HepG2 (cell line): ENCODE data around the gene SFT2D1. TPM values are rescaled to one million over a fixed set of nuclear protein-coding genes. Genes with fewer than 3 reads are reported as not detected.

Source experiments
- ATAC-seq: fragments of 200-7000 bp; cut with Tn5 transposase; 3 replicates; pipeline ENCODE4 v1.9.1; 2020; ENCODE audit warnings: mild to moderate bottlenecking, moderate library complexity
- BruUV-seq: library from RNA; stranded (reverse); fragments of 400-500 nt; replicated peaks from 2 replicates; lab custom pipeline; 2021; lab: Mats Ljungman, UMichigan
- CTCF ChIA-PET: fragments of 300-600 bp; formaldehyde crosslinking; extraction: SDS; loops from one replicate; lab custom pipeline; 2021; ENCODE audit warnings: low total read pairs, inconsistent platforms, low intra/inter-chr PET ratio; lab: Yijun Ruan, JAX
- POLR2A ChIA-PET: fragments of 350-600 bp; sonication (Branson Sonifier 250); formaldehyde crosslinking; loops from one replicate; lab custom pipeline; 2020; ENCODE audit warnings: antibody characterized with exemption, inconsistent platforms; lab: Yijun Ruan, JAX
- DNase-seq: peaks from one replicate; pipeline ENCODE4 v3.0.0-alpha.2; 2015; ENCODE audit warnings: low spot score
- FAIRE-seq: peaks from 3 replicates; lab custom pipeline; 2011; peaks lifted over from hg19 to GRCh38; lab: Jason Lieb, UNC
- H2AFZ ChIP-seq: one replicate; pipeline ENCODE4 v1.6.1; 2011; ENCODE audit warnings: low read length, inconsistent platforms
- H3K27ac ChIP-seq: fragments of 300-600 bp; 3 replicates; pipeline ENCODE4 v1.8.0; 2011; ENCODE audit warnings: mixed run types, mild to moderate bottlenecking, mixed read lengths, low read length, inconsistent platforms; ENCODE audit not compliant: insufficient read depth; ENCODE audit errors: extremely low read length
- H3K27me3 ChIP-seq, 2 experiments: fragments of 200-600 bp in 1 of 2; 2 replicates in 1 of 2; 3 replicates in 1 of 2; pipeline versions ENCODE4 v1.6.0 to v1.8.0; 2011; ENCODE audit warnings: low read length in 2 of 2, mild to moderate bottlenecking in 2 of 2, moderate library complexity in 2 of 2, inconsistent platforms in 1 of 2; ENCODE audit not compliant: insufficient read depth in 2 of 2, control insufficient read depth in 1 of 2
- H3K36me3 ChIP-seq, 2 experiments: fragments of 200-600 bp in 1 of 2; replicated peaks in 1 of 2; 2 replicates in 1 of 2; 3 replicates in 1 of 2; pipeline versions ENCODE4 v1.5.1 to v1.8.0; 2011; ENCODE audit warnings: low read length in 2 of 2, inconsistent platforms in 1 of 2; ENCODE audit not compliant: insufficient read depth in 2 of 2, control insufficient read depth in 1 of 2
- H3K4me1 ChIP-seq: 2 replicates; pipeline ENCODE4 v1.5.1; 2012; ENCODE audit warnings: low read length, inconsistent platforms; ENCODE audit not compliant: insufficient read depth
- H3K4me2 ChIP-seq: 2 replicates; pipeline ENCODE4 v1.6.0; 2011; ENCODE audit warnings: low read depth, low read length, inconsistent platforms
- H3K4me3 ChIP-seq, 3 experiments: fragments of 200-600 bp in 1 of 3; sonication (generic), shearing (Covaris generic) in 1 of 3; replicated peaks in 1 of 3; 2 replicates each; pipeline ENCODE4 v1.5.1; 2011 to 2016; ENCODE audit warnings: low read length in 3 of 3, inconsistent platforms in 2 of 3, low read depth in 2 of 3, mild to moderate bottlenecking in 2 of 3, control low read depth in 1 of 3, mixed read lengths in 1 of 3; ENCODE audit not compliant: insufficient read depth in 1 of 3
- H3K79me2 ChIP-seq: one replicate; pipeline ENCODE4 v1.6.1; 2011; ENCODE audit warnings: low read length, inconsistent platforms; ENCODE audit not compliant: insufficient read depth
- H3K9ac ChIP-seq: 2 replicates; pipeline ENCODE4 v1.6.0; 2011; ENCODE audit warnings: mild to moderate bottlenecking, low read depth, low read length, inconsistent platforms; ENCODE audit not compliant: insufficient read depth
- H3K9me3 ChIP-seq: 2 replicates; pipeline ENCODE4 v1.5.1; 2012; ENCODE audit warnings: mild to moderate bottlenecking, low read length
- H4K20me1 ChIP-seq: 2 replicates; pipeline ENCODE4 v1.6.0; 2011; ENCODE audit warnings: inconsistent platforms, mild to moderate bottlenecking, low read length, moderate library complexity; ENCODE audit not compliant: insufficient read depth
- ETV5 ChIP-seq: IDR thresholded peaks from 2 replicates; pipeline ENCODE4 v1.6.1; 2018; ENCODE audit warnings: missing biosample characterization, missing genetic modification reagents, inconsistent platforms, borderline replicate concordance
- IRF1 ChIP-seq: sonication (generic); formaldehyde crosslinking; IDR thresholded peaks from 2 replicates; pipeline ENCODE4 v1.4.0; 2020; ENCODE audit warnings: low read depth, mild to moderate bottlenecking, missing genetic modification reagents
- KDM1A ChIP-seq: IDR thresholded peaks from 2 replicates; pipeline ENCODE4 v1.6.1; 2016; ENCODE audit warnings: missing compliant biosample characterization
- KLF6 ChIP-seq: IDR thresholded peaks from 2 replicates; pipeline ENCODE4 v1.8.0; 2016; ENCODE audit warnings: missing biosample characterization, missing genetic modification reagents
- PHF8 ChIP-seq: sonication (generic); formaldehyde crosslinking; IDR thresholded peaks from 2 replicates; pipeline ENCODE4 v1.5.0; 2020; ENCODE audit warnings: missing genetic modification reagents
- RFXANK ChIP-seq: IDR thresholded peaks from 2 replicates; pipeline ENCODE4 v1.6.1; 2016
- RFXAP ChIP-seq: sonication (generic); formaldehyde crosslinking; IDR thresholded peaks from 2 replicates; pipeline ENCODE4 v1.4.0; 2020; ENCODE audit warnings: missing genetic modification reagents, borderline replicate concordance
- SNAPC5 ChIP-seq: sonication (generic); formaldehyde crosslinking; IDR thresholded peaks from 2 replicates; pipeline ENCODE4 v1.8.1; 2023; ENCODE audit warnings: mild to moderate bottlenecking, missing genetic modification reagents, borderline replicate concordance
- SP140L ChIP-seq: sonication (generic); formaldehyde crosslinking; IDR thresholded peaks from 2 replicates; pipeline ENCODE4 v1.4.0; 2020; ENCODE audit warnings: missing genetic modification reagents, borderline replicate concordance
- ZC3H4 ChIP-seq: sonication (generic); formaldehyde crosslinking; IDR thresholded peaks from 2 replicates; pipeline ENCODE4 v1.4.0; 2020; ENCODE audit warnings: missing genetic modification reagents, borderline replicate concordance
- ZNF430 ChIP-seq: sonication (generic); formaldehyde crosslinking; IDR thresholded peaks from 2 replicates; pipeline ENCODE4 v1.9.0; 2021; ENCODE audit warnings: mild to moderate bottlenecking, missing genetic modification reagents
- ZSCAN20 ChIP-seq: sonication (generic); formaldehyde crosslinking; IDR thresholded peaks from 2 replicates; pipeline ENCODE4 v1.4.0; 2020; ENCODE audit warnings: missing genetic modification reagents, mild to moderate bottlenecking, borderline replicate concordance
- WGBS: methylation state at CpG from one replicate; pipeline ENCODE4 v1.1.6; 2017; ENCODE audit warnings: low lambda C conversion rate; 5-methylcytosine and 5-hydroxymethylcytosine counted together
- in situ Hi-C: cut with HindIII; loops from 2 replicates; pipeline ENCODE4 v1.10.0; 2017; ENCODE audit warnings: low pct_unique_long_range_greater_than_20kb; ENCODE audit not compliant: extremely low pct_ligation_motif_present
- intact Hi-C: fragments of 100-400 bp; cut with micrococcal nuclease; formaldehyde crosslinking; loops from one replicate; pipeline ENCODE4 v1.10.0; 2022; ENCODE audit not compliant: unreplicated experiment
- polyA plus RNA-seq, 8 experiments: library from polyadenylated mRNA; depleted of rRNA in 3 of 8; stranded (reverse) in 7 of 8; unstranded in 1 of 8; fragments of >200 nt; fragmentation: Illumina TruSeq in 4 of 8; extraction: Trizol in 4 of 8; gene quantifications; 2 replicates each; pipeline versions ENCODE4 v1.2.1 to v1.2.3, GENCODE V29; 2011 to 2016; ENCODE audit warnings: low read depth in 4 of 8, missing spikeins in 1 of 8, mixed read lengths in 1 of 8; ENCODE audit not compliant: insufficient read depth in 1 of 8
- total RNA-seq, 5 experiments: library from RNA; depleted of rRNA; stranded (reverse); fragments of >200 nt; fragmentation: Illumina TruSeq; extraction: Trizol; gene quantifications; 2 replicates each; pipeline ENCODE4 v1.2.3, GENCODE V29; 2016; ENCODE audit warnings: low read depth in 1 of 5
- TF ChIP-seq, protein P1 (sequence below), 2 experiments: sonication (generic) in 1 of 2; formaldehyde crosslinking in 1 of 2; IDR thresholded peaks; 2 replicates each; pipeline versions ENCODE4 v1.4.0 to v1.6.1; 2018 to 2020; ENCODE audit warnings: missing genetic modification reagents in 2 of 2, borderline replicate concordance in 1 of 2, low read depth in 1 of 2, mild to moderate bottlenecking in 1 of 2, missing biosample characterization in 1 of 2
- TF ChIP-seq, protein P2 (sequence below): sonication (generic); formaldehyde crosslinking; IDR thresholded peaks from 2 replicates; pipeline ENCODE4 v1.4.0; 2020; ENCODE audit warnings: missing genetic modification reagents

The SFT2D1 gene
- total and polyA plus RNA-seq, 2 of the 13 experiments (the other 11 are each of a cell fraction or from before 2014, with no cell fraction given) = 115 to 147 TPM

DNA sequence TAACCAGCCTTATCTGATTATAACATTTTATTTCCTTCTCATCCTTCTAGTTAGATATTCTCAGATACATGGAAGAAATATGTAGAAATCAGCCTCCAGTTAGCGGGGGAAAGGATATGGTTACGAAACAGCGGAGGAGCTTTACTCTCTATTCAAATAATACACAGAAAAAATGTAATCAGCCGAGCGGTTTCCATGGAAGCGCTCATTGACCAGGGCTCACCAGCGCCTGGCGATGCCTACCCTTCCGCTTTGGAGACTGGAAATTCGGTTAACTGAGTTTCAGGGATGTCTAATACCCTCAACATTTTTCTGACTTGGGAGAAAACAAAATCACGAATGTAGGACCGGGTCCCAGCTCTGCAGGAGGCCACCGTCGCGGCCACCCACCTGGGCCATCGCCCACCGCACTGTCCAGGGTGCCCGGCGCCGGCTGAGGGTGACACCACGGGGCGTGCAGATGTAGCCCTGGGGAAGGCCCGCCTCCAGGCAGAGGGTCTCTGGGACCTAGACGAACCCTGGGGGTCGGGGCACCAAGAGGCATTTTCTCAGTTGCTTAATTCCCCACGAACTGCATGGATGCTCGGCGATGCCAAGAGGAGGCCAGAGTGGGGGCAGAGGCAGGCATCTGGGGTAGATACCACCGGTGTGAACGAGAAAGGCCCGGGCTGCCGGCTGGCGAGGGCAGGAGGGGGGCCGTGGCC is 35.8 kb downstream of the SFT2D1 start (continued):
- TF ChIP-seq RFXAP (CRISPR knock-in tag) (no peak), SNAPC5 (CRISPR knock-in tag) (no peak), ZC3H4 (CRISPR knock-in tag) (no peak), ZNF430 (no peak), ETV5 (peak; percentile 32; the same call in 1 of the 2 replicates)
- TF ChIP-seq, protein P1, sequence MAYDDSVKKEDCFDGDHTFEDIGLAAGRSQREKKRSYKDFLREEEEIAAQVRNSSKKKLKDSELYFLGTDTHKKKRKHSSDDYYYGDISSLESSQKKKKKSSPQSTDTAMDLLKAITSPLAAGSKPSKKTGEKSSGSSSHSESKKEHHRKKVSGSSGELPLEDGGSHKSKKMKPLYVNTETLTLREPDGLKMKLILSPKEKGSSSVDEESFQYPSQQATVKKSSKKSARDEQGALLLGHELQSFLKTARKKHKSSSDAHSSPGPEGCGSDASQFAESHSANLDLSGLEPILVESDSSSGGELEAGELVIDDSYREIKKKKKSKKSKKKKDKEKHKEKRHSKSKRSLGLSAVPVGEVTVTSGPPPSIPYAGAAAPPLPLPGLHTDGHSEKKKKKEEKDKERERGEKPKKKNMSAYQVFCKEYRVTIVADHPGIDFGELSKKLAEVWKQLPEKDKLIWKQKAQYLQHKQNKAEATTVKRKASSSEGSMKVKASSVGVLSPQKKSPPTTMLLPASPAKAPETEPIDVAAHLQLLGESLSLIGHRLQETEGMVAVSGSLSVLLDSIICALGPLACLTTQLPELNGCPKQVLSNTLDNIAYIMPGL (CRISPR knock-in tag; IDR thresholded peaks at IDR 0.05; ENCODE audit: borderline replicate concordance in 1 of 2, low read depth in 1 of 2) = no peak

- Histone ChIP-seq H3K4me3 (0 out of 6 replicates have a peak overlapping the region, but pooled peaks of 1 of the 3 experiments have one; percentile 11), H3K36me3 (no peaks in the 10 kb centered on the region), H3K4me2 (peak overlapping the region; percentile 45), H3K9me3 (no peaks in the 10 kb centered on the region), H3K27ac (no peak overlapping the region), H3K9ac (no peak overlapping the region), H4K20me1 (no peaks in the 10 kb centered on the region), H3K79me2 (no peaks in the 10 kb centered on the region), H3K27me3 (peaks cover 13 to 56% of the 10 kb centered on the region in 2 experiments; a peak in 4 of 5 replicates), H2AFZ (no peak overlapping the region), H3K4me1 (peaks cover 44% of the 10 kb centered on the region)
- BruUV-seq = no TSS peak
- ChIA-PET CTCF (no interaction called here), POLR2A (interaction anchor here (0.9 kb wide), 1 partner anchor 37 kb away, joined by 3 read pairs; no protein-coding TSS in a partner anchor)
- FAIRE-seq (no peak), DNase-seq (no peak), ATAC-seq (no peak)
- intact Hi-C loops = no loop called here
- in situ Hi-C loops = no loop called here
- 3% methylated on average over 9 of the region's 10 CpGs for WGBS
- no peak for TF ChIP-seq ZSCAN20 (CRISPR knock-in tag)
- TF ChIP-seq, protein P2, sequence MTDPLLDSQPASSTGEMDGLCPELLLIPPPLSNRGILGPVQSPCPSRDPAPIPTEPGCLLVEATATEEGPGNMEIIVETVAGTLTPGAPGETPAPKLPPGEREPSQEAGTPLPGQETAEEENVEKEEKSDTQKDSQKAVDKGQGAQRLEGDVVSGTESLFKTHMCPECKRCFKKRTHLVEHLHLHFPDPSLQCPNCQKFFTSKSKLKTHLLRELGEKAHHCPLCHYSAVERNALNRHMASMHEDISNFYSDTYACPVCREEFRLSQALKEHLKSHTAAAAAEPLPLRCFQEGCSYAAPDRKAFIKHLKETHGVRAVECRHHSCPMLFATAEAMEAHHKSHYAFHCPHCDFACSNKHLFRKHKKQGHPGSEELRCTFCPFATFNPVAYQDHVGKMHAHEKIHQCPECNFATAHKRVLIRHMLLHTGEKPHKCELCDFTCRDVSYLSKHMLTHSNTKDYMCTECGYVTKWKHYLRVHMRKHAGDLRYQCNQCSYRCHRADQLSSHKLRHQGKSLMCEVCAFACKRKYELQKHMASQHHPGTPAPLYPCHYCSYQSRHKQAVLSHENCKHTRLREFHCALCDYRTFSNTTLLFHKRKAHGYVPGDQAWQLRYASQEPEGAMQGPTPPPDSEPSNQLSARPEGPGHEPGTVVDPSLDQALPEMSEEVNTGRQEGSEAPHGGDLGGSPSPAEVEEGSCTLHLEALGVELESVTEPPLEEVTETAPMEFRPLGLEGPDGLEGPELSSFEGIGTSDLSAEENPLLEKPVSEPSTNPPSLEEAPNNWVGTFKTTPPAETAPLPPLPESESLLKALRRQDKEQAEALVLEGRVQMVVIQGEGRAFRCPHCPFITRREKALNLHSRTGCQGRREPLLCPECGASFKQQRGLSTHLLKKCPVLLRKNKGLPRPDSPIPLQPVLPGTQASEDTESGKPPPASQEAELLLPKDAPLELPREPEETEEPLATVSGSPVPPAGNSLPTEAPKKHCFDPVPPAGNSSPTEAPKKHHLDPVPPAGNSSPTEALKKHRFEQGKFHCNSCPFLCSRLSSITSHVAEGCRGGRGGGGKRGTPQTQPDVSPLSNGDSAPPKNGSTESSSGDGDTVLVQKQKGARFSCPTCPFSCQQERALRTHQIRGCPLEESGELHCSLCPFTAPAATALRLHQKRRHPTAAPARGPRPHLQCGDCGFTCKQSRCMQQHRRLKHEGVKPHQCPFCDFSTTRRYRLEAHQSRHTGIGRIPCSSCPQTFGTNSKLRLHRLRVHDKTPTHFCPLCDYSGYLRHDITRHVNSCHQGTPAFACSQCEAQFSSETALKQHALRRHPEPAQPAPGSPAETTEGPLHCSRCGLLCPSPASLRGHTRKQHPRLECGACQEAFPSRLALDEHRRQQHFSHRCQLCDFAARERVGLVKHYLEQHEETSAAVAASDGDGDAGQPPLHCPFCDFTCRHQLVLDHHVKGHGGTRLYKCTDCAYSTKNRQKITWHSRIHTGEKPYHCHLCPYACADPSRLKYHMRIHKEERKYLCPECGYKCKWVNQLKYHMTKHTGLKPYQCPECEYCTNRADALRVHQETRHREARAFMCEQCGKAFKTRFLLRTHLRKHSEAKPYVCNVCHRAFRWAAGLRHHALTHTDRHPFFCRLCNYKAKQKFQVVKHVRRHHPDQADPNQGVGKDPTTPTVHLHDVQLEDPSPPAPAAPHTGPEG = no peak
- no peak for TF ChIP-seq IRF1 (CRISPR knock-in tag)
- no peak for TF ChIP-seq RFXANK (CRISPR knock-in tag)
- TF ChIP-seq KLF6 (CRISPR knock-in tag) = no peak
- no peak for TF ChIP-seq KDM1A (CRISPR knock-in tag)
- no peak for TF ChIP-seq PHF8 (CRISPR knock-in tag)
- TF ChIP-seq SP140L (CRISPR knock-in tag) = no peak
Observed at GRCh38 chr6:166305562-166306117, 36.7 kb downstream of the SFT2D1 start.
